Gastrocnemius medialis (tissue), 4 donors: ENCODE results near the gene CMPK1.

Source experiments
- POLR2A ChIP-seq, 2 donors: fragments of 450-650 bp; IDR thresholded peaks; one replicate each; pipeline ENCODE4 v1.6.1; 2017; ENCODE audit warnings: antibody characterized with exemption in 2 of 2, mild to moderate bottlenecking in 2 of 2, moderate library complexity in 2 of 2
- TF ChIP-seq, protein P1 (sequence below), 5 experiments: fragments of 450-650 bp in 3 of 5; fragments of 200-600 bp in 2 of 5; sonication (generic) in 2 of 5; IDR thresholded peaks in 4 of 5; conservative IDR thresholded peaks in 1 of 5; 1 replicate in 4 of 5; 2 replicates in 1 of 5; pipeline ENCODE4 v1.5.1; 2016 to 2019; ENCODE audit warnings: antibody characterized with exemption in 5 of 5, mild to moderate bottlenecking in 3 of 5, moderate library complexity in 3 of 5

GRCh38 chr1:47338249-47339077, 4.9 kb downstream of the CMPK1 start:
- TF ChIP-seq, protein P1, sequence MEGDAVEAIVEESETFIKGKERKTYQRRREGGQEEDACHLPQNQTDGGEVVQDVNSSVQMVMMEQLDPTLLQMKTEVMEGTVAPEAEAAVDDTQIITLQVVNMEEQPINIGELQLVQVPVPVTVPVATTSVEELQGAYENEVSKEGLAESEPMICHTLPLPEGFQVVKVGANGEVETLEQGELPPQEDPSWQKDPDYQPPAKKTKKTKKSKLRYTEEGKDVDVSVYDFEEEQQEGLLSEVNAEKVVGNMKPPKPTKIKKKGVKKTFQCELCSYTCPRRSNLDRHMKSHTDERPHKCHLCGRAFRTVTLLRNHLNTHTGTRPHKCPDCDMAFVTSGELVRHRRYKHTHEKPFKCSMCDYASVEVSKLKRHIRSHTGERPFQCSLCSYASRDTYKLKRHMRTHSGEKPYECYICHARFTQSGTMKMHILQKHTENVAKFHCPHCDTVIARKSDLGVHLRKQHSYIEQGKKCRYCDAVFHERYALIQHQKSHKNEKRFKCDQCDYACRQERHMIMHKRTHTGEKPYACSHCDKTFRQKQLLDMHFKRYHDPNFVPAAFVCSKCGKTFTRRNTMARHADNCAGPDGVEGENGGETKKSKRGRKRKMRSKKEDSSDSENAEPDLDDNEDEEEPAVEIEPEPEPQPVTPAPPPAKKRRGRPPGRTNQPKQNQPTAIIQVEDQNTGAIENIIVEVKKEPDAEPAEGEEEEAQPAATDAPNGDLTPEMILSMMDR (IDR thresholded peaks at IDR 0.05 in 4 of 5, conservative IDR thresholded peaks at IDR 0.05 in 1 of 5), result no peak
- no peak for TF ChIP-seq POLR2A (IDR thresholded peaks at IDR 0.05)
